Measurements from ENCODE around the gene OTULIN. TPM values are rescaled to one million over a fixed set of nuclear protein-coding genes. Genes with fewer than 3 reads are reported as not detected.
A peak's percentile ranks its signal among the peaks of the same experiment; 100 is the strongest.

The OTULIN gene
- total RNA-seq, 1 donor from 2014 or later: 36.3 TPM

DNA sequence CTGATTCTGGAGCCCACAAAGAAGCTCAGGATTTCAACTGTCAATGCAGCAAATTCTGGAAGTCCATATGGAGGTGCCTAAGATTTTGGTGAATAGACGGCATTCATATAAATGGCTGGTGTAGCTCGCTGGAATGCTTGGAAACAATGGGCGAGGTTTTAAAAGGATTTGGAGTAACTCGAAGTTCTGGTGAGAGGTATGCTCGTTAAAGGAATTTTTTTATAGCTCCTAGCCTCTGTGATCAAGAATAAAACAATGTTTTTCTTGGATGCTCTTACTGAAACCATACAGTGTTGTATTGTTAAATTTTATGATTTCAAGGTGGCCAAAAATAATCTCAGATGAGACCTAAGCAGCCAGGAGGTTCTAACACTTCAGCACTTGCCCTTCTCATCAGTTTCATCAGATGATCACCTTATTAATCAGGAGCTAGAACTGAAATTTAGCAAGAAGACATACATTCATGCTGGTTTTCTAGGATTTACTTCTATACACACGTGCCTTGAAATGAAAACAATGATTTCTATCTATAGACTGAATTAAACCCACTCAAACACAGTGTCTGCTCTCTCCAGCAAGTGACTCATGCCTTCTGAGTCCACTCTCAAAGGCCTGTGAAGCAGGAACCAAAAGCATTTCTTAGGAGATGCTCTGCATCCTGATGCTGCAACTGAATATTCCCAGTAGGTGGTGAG is 79.2 kb downstream of the OTULIN start:
- H3K9me3 Mint-ChIP-seq (ENCODE audit: low read depth): no peaks in the 10 kb centered on the region
- no peak overlapping the region for H3K4me3 Mint-ChIP-seq (ENCODE audit: unreplicated experiment)
- no peak for DNase-seq (ENCODE audit: low spot score)
- peaks cover 28% of the 10 kb centered on the region for H3K36me3 Mint-ChIP-seq (ENCODE audit: low read depth)
- H3K4me1 Mint-ChIP-seq (ENCODE audit: low read depth): peaks cover 31% of the 10 kb centered on the region
- TF ChIP-seq, protein P1, sequence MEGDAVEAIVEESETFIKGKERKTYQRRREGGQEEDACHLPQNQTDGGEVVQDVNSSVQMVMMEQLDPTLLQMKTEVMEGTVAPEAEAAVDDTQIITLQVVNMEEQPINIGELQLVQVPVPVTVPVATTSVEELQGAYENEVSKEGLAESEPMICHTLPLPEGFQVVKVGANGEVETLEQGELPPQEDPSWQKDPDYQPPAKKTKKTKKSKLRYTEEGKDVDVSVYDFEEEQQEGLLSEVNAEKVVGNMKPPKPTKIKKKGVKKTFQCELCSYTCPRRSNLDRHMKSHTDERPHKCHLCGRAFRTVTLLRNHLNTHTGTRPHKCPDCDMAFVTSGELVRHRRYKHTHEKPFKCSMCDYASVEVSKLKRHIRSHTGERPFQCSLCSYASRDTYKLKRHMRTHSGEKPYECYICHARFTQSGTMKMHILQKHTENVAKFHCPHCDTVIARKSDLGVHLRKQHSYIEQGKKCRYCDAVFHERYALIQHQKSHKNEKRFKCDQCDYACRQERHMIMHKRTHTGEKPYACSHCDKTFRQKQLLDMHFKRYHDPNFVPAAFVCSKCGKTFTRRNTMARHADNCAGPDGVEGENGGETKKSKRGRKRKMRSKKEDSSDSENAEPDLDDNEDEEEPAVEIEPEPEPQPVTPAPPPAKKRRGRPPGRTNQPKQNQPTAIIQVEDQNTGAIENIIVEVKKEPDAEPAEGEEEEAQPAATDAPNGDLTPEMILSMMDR (IDR thresholded peaks at IDR 0.05): no peak
- peak overlapping the region; percentile 59 for H3K27ac Mint-ChIP-seq (ENCODE audit: unreplicated experiment)
- H3K27me3 Mint-ChIP-seq (ENCODE audit: low read depth): no peaks in the 10 kb centered on the region

DNA sequence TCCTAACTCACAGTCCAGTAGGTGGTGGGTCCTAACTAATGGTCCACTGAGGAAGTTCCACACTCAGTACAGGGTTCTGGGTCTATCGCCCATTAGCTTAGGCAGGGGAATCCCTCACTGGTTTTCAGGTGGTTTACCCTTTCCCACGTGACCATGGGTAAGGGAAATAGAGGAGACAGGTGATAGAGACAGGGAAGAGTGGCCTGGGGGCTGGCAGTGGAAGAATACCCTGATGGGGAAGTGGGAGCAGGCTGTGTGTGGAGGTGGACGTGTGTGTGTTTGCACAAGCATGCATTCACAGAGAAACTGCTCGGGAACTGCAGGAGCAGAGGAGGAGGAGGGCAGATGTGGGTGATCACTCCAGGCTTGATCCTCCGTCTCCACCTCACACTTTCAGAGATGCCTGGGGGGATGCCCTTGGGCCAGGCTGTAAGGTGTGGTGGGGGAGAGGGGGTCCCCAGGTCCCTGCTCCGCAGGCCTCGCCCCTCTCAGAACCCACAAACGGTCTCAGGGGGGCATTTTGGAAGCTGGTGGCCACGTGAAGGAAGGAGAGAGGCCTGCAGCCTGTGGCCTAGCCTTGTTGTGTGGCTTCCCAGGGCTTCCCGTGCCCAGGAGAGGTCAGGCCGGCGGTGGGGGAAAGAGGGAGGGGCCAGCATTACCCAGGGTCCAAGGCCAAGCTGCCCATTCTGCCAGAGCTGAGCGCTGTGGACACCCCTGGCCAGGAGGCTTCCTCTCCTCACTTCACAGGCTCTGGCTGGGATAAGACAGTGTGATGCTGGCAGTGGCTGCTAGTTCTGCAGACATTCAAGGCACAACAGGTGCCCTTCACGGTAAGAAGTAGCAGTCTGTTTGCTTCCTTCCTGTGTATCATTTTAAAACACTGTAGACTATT is 80.0 kb downstream of the OTULIN start:
- no peak for DNase-seq (ENCODE audit: low spot score)
- H3K36me3 Mint-ChIP-seq (ENCODE audit: low read depth): peaks cover 30% of the 10 kb centered on the region
- H3K4me1 Mint-ChIP-seq (ENCODE audit: low read depth): peaks cover 25% of the 10 kb centered on the region
- no peak overlapping the region for H3K4me3 Mint-ChIP-seq (ENCODE audit: unreplicated experiment)
- TF ChIP-seq, protein P1 (IDR thresholded peaks at IDR 0.05): no peak
- H3K27me3 Mint-ChIP-seq (ENCODE audit: low read depth): no peaks in the 10 kb centered on the region
- H3K9me3 Mint-ChIP-seq (ENCODE audit: low read depth): no peaks in the 10 kb centered on the region
- H3K27ac Mint-ChIP-seq (ENCODE audit: unreplicated experiment): peak overlapping the region; percentile 59

DNA sequence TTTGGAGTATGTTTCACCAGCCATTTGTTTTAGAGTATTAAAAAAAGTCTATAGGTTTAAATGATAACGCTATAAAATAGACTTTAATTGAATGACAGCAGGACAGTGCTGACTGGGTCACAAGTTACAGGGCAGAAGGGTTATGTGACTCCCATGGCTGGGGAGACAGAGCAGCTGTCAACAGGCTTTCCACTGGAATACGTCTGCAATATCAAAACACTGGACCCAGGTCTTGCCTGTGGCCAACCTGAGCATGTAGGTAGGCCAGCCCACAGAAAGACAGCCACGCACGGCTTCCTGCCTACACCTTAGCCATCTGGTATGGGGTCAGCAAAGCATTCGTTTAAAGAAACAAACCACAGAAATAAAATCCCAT is 80.7 kb downstream of the OTULIN start:
- Mint-ChIP-seq H3K4me1 (ENCODE audit: low read depth) (peaks cover 18% of the 10 kb centered on the region), H3K4me3 (ENCODE audit: unreplicated experiment) (no peak overlapping the region), H3K36me3 (ENCODE audit: low read depth) (peaks cover 32% of the 10 kb centered on the region), H3K27me3 (ENCODE audit: low read depth) (no peaks in the 10 kb centered on the region), H3K27ac (ENCODE audit: unreplicated experiment) (peak overlapping the region; percentile 5), H3K9me3 (ENCODE audit: low read depth) (no peaks in the 10 kb centered on the region)
- TF ChIP-seq, protein P1 (IDR thresholded peaks at IDR 0.05): no peak
- DNase-seq (ENCODE audit: low spot score): no peak

DNA sequence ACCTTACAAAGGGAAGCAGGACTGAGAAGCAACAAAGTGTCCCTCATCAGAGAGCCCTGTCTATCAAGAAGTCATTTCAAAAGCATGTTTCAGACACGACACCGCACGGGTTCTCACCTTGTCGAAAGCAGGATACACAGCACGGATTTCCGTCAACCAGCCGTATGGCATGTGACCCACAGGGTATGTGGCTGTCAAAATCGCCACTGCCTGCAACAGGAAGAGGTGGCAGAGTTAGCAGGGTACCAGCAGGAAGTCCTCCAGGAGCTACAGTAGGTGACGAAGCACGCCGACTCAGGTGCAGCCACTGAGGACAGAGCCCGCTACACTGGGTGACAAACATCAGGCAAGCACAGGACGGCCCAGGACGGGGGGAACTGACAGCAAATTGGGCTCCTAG is 81.2 kb downstream of the OTULIN start:
- Mint-ChIP-seq H3K36me3 (ENCODE audit: low read depth) (peaks cover 37% of the 10 kb centered on the region), H3K27ac (ENCODE audit: unreplicated experiment) (no peak overlapping the region), H3K9me3 (ENCODE audit: low read depth) (no peaks in the 10 kb centered on the region), H3K27me3 (ENCODE audit: low read depth) (no peaks in the 10 kb centered on the region), H3K4me3 (ENCODE audit: unreplicated experiment) (no peak overlapping the region), H3K4me1 (ENCODE audit: low read depth) (peaks cover 16% of the 10 kb centered on the region)
- DNase-seq (ENCODE audit: low spot score): no peak
- TF ChIP-seq, protein P1 (IDR thresholded peaks at IDR 0.05): no peak

DNA sequence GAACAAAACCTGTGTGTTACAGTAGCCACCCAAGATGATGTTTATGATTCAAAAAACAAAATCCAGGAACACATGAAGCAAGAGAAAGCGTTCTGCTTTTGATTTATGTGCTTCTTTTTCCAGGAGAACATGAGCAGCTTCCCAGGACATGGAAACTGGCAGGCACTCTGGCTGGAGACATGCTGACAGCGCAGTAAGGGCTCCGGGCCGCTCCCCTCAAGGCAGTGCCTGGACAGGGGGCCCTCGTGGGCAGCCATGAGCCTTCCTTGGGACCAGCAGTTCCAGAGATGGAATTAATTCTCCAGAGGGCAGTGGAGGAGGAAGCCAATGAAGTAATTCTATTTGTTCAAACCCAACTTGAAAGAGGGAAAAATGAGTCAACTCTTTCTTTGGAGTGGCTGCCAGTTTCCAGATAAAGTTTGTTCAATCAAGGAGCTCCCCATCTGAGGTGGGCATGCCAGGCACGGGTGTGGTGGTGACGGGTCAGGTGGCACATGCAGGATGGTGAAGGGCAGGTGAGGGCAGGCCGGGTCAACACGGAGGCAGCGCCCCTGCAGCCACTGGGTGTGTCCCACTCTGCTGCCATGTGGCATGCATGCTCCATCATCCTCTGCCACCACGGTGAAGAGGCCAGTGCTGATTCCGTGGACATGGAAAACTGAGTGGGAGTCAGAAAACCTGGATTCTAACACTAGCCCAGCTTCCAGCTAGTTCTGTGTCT is 83.8 kb downstream of the OTULIN start:
- Mint-ChIP-seq H3K4me3 (ENCODE audit: unreplicated experiment) (no peak overlapping the region), H3K27me3 (ENCODE audit: low read depth) (no peaks in the 10 kb centered on the region), H3K27ac (ENCODE audit: unreplicated experiment) (no peak overlapping the region), H3K4me1 (ENCODE audit: low read depth) (peaks cover 12% of the 10 kb centered on the region), H3K36me3 (ENCODE audit: low read depth) (peaks cover 37% of the 10 kb centered on the region), H3K9me3 (ENCODE audit: low read depth) (no peaks in the 10 kb centered on the region)
- no peak for DNase-seq (ENCODE audit: low spot score)
- TF ChIP-seq, protein P1 (IDR thresholded peaks at IDR 0.05): no peak
